GM12878 (cell line): Measurements from ENCODE around the gene ZNF451. TPM values are rescaled to one million over a fixed set of nuclear protein-coding genes. Genes with fewer than 3 reads are reported as not detected.

ENCODE experiments used
- ATAC-seq: fragments of 200-7000 bp; cut with Tn5 transposase; 3 replicates; pipeline ENCODE4 v1.9.1; 2020; ENCODE audit warnings: mild to moderate bottlenecking, moderate library complexity
- BruUV-seq: library from RNA; stranded (reverse); fragments of 400-500 nt; replicated peaks from 2 replicates; lab custom pipeline; 2021; lab: Mats Ljungman, UMichigan
- CTCF ChIA-PET: fragments of 300-600 bp; sonication (Branson Sonifier 250); formaldehyde crosslinking; extraction: SDS; loops from one replicate; lab custom pipeline; 2021; ENCODE audit warnings: inconsistent platforms; lab: Yijun Ruan, JAX
- POLR2A ChIA-PET: fragments of 350-600 bp; formaldehyde crosslinking; extraction: SDS; loops from one replicate; lab custom pipeline; 2021; ENCODE audit warnings: inconsistent platforms; lab: Charles Lee
- RAD21 ChIA-PET: fragments of 300-600 bp; sonication (Branson Sonifier 250); formaldehyde crosslinking; loops from one replicate; lab custom pipeline; 2023; ENCODE audit warnings: antibody characterized with exemption; ENCODE audit not compliant: unreplicated experiment; lab: Charles Lee
- SMC1A ChIA-PET: fragments of 300-600 bp; sonication (Branson Sonifier 250); formaldehyde crosslinking; loops from one replicate; lab custom pipeline; 2023; ENCODE audit not compliant: unreplicated experiment, uncharacterized antibody; lab: Charles Lee
- DNase-seq: peaks from one replicate; pipeline ENCODE4 v3.0.0-alpha.2; 2011; ENCODE audit warnings: low read depth, low spot score
- FAIRE-seq: peaks from 3 replicates; lab custom pipeline; 2011; peaks lifted over from hg19 to GRCh38; lab: Jason Lieb, UNC
- H2AFZ ChIP-seq: 2 replicates; pipeline ENCODE4 v1.6.0; 2011; ENCODE audit warnings: low read depth, low read length, control low read depth; ENCODE audit not compliant: control insufficient read depth
- H3K27ac ChIP-seq: 2 replicates; pipeline ENCODE4 v1.5.1; 2011; ENCODE audit warnings: control low read depth; ENCODE audit not compliant: control insufficient read depth, insufficient read depth
- H3K27me3 ChIP-seq, 2 experiments: replicated peaks in 1 of 2; 2 replicates each; pipeline versions ENCODE4 v1.6.0 to v1.6.1; 2011; ENCODE audit warnings: low read length in 1 of 2; ENCODE audit not compliant: control insufficient read depth in 2 of 2, insufficient read depth in 2 of 2
- H3K36me3 ChIP-seq, 2 experiments: 2 replicates each; pipeline ENCODE4 v1.5.1; 2011; ENCODE audit warnings: low read length in 1 of 2; ENCODE audit not compliant: control insufficient read depth in 2 of 2, insufficient read depth in 2 of 2
- H3K4me1 ChIP-seq: 2 replicates; pipeline ENCODE4 v1.6.1; 2011; ENCODE audit warnings: mild to moderate bottlenecking, low read length, moderate library complexity, mixed read lengths; ENCODE audit not compliant: control insufficient read depth, insufficient read depth
- H3K4me2 ChIP-seq: 2 replicates; pipeline ENCODE4 v1.6.0; 2011; ENCODE audit warnings: control low read depth; ENCODE audit not compliant: control insufficient read depth, insufficient read depth
- H3K4me3 ChIP-seq: fragments of 200-600 bp; sonication (generic); 2 replicates; pipeline ENCODE4 v1.5.1; 2016
- H3K79me2 ChIP-seq: 2 replicates; pipeline ENCODE4 v1.6.0; 2011; ENCODE audit warnings: low read length; ENCODE audit not compliant: control insufficient read depth, insufficient read depth
- H3K9ac ChIP-seq: 2 replicates; pipeline ENCODE4 v1.8.0; 2011; ENCODE audit warnings: low read length, control low read depth, mixed read lengths; ENCODE audit not compliant: control insufficient read depth, insufficient read depth
- H3K9me3 ChIP-seq: replicated peaks from 3 replicates; pipeline ENCODE4 v1.5.1; 2011; ENCODE audit warnings: mild to moderate bottlenecking, low read length; ENCODE audit not compliant: control insufficient read depth, insufficient read depth
- H4K20me1 ChIP-seq: 2 replicates; pipeline ENCODE4 v1.6.0; 2011; ENCODE audit not compliant: control insufficient read depth, insufficient read depth
- BCL11A ChIP-seq: IDR thresholded peaks from 2 replicates; pipeline ENCODE4 v1.6.1; 2011; ENCODE audit warnings: low read depth, low read length
- CHD2 ChIP-seq: IDR thresholded peaks from 2 replicates; pipeline ENCODE4 v1.6.1; 2011; ENCODE audit warnings: low read depth, low read length, improper control_type of control experiment, borderline replicate concordance
- FOS ChIP-seq: IDR thresholded peaks from 3 replicates; pipeline ENCODE4 v1.6.1; 2011; ENCODE audit warnings: borderline replicate concordance; ENCODE audit not compliant: insufficient read length; ENCODE audit errors: extremely low read depth
- FOXK2 ChIP-seq: fragments of 450-650 bp; IDR thresholded peaks from 2 replicates; pipeline ENCODE4 v1.6.1; 2017; ENCODE audit warnings: mild to moderate bottlenecking, moderate library complexity
- HCFC1 ChIP-seq: fragments of 150-350 bp; IDR thresholded peaks from 2 replicates; pipeline ENCODE4 v1.6.1; 2014; ENCODE audit warnings: low read length
- KLF5 ChIP-seq: fragments of 450-650 bp; IDR thresholded peaks from 2 replicates; pipeline ENCODE4 v1.6.1; 2014; ENCODE audit warnings: mild to moderate bottlenecking; ENCODE audit not compliant: partially characterized antibody
- MYC ChIP-seq: IDR thresholded peaks from 2 replicates; pipeline ENCODE4 v1.6.1; 2011; ENCODE audit warnings: mild to moderate bottlenecking, low read length, moderate library complexity, inconsistent platforms; ENCODE audit not compliant: insufficient read depth, insufficient replicate concordance, insufficient read length, severe bottlenecking
- NFXL1 ChIP-seq: fragments of 450-650 bp; IDR thresholded peaks from 2 replicates; pipeline ENCODE4 v1.6.1; 2017; ENCODE audit warnings: antibody characterized with exemption, mild to moderate bottlenecking, borderline replicate concordance
- POLR2AphosphoS5 ChIP-seq: IDR thresholded peaks from 2 replicates; pipeline ENCODE4 v1.6.1; 2011; ENCODE audit warnings: mild to moderate bottlenecking, low read length, inconsistent platforms
- RAD51 ChIP-seq: fragments of 450-650 bp; IDR thresholded peaks from 2 replicates; pipeline ENCODE4 v1.6.1; 2016; ENCODE audit warnings: moderate library complexity, mild to moderate bottlenecking, inconsistent platforms
- SMARCA5 ChIP-seq: fragments of 450-650 bp; IDR thresholded peaks from 2 replicates; pipeline ENCODE4 v1.6.1; 2017; ENCODE audit warnings: mild to moderate bottlenecking
- SPI1 ChIP-seq: IDR thresholded peaks from 2 replicates; pipeline ENCODE4 v1.6.1; 2011; ENCODE audit warnings: low read depth, mild to moderate bottlenecking, low read length, moderate library complexity, borderline replicate concordance; ENCODE audit not compliant: insufficient read depth
- SREBF1 ChIP-seq: IDR thresholded peaks from 2 replicates; pipeline ENCODE4 v1.6.1; 2012; ENCODE audit warnings: mild to moderate bottlenecking, low read length
- TBL1XR1 ChIP-seq: IDR thresholded peaks from 2 replicates; pipeline ENCODE4 v1.6.1; 2012; ENCODE audit warnings: low read depth, low read length, improper control_type of control experiment
- TCF7 ChIP-seq: IDR thresholded peaks from 2 replicates; pipeline ENCODE4 v1.6.1; 2014; ENCODE audit warnings: antibody characterized with exemption, borderline replicate concordance
- ZNF274 ChIP-seq: IDR thresholded peaks from one replicate; pipeline ENCODE4 v1.8.0; 2011; ENCODE audit not compliant: insufficient read length, insufficient read depth
- WGBS: methylation state at CpG from one replicate; pipeline ENCODE4 v1.1.6; 2016; ENCODE audit warnings: low lambda C conversion rate; ENCODE audit not compliant: insufficient replicate concordance, insufficient coverage; ENCODE audit errors: missing lambda C conversion rate; 5-methylcytosine and 5-hydroxymethylcytosine counted together
- in situ Hi-C: fragments of 300-500 bp; cut with MboI; formaldehyde crosslinking; loops from 9 replicates; pipeline ENCODE4 v1.14.3; 2018; ENCODE audit warnings: mixed read lengths
- intact Hi-C: fragments of 100-400 bp; cut with micrococcal nuclease; formaldehyde crosslinking; loops from one replicate; pipeline ENCODE4 v1.14.2; 2022; ENCODE audit not compliant: unreplicated experiment
- polyA plus RNA-seq, 11 experiments: library from polyadenylated mRNA; depleted of rRNA in 4 of 11; unstranded in 6 of 11; stranded (reverse) in 5 of 11; fragments of >200 nt; fragmentation: Nextera tagmentation in 4 of 11; fragmentation: Illumina TruSeq in 1 of 11; extraction: Ambion mirVana in 4 of 11; extraction: Trizol in 1 of 11; gene quantifications; 1 replicate in 1 of 11; 2 replicates in 10 of 11; pipeline versions ENCODE4 v1.2.1 to v1.2.3, GENCODE V29; 2011 to 2016; ENCODE audit warnings: inconsistent platforms in 2 of 11, missing spikeins in 2 of 11, low read depth in 1 of 11
- total RNA-seq, 4 experiments: library from RNA; depleted of rRNA in 3 of 4; stranded (reverse); fragments of >200 nt in 3 of 4; fragmentation: Illumina TruSeq in 1 of 4; extraction: Trizol in 1 of 4; gene quantifications; 2 replicates each; pipeline versions ENCODE4 v1.2.1 to v1.2.3, GENCODE V29; 2013 to 2021

Gene ZNF451
- total and polyA plus RNA-seq, 10 of the 15 experiments (the other 5 are each of a cell fraction or from before 2014, with no cell fraction given): 6.5 to 44.4 (median 23.8) TPM

DNA sequence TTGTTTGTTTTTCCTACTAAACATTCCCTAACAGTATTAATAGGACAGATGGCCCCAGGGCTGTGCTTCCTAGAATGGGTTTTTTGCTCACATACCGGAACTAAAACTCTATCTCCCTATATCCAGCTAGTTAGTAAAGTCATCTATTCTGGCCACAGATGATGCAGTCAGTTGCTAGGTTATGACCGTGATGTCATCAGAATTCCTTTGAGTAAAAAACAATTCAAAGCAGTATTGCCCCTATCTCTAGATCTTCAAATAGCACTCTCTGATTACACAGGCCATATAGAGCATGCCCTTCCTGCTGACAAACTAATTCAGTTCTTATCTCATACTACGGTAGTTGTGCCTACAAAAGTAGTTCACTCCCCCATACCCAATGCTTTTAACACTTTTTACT, 17.9 kb upstream of the ZNF451 start:
- Histone ChIP-seq H3K4me2 (no peak overlapping the region), H4K20me1 (no peaks in the 10 kb centered on the region), H3K36me3 (0 out of 4 replicates have a peak, but pooled peaks cover 0 to 6% of the 10 kb centered on the region in 2 experiments), H3K9ac (no peak overlapping the region), H3K27ac (no peak overlapping the region), H3K79me2 (no peaks in the 10 kb centered on the region), H3K4me1 (no peaks in the 10 kb centered on the region), H3K27me3 (no peaks in the 10 kb centered on the region), H2AFZ (no peak overlapping the region), H3K9me3 (no peaks in the 10 kb centered on the region), H3K4me3 (no peak overlapping the region)
- SMC1A ChIA-PET: interaction anchor here (0.6 to 1.5 kb wide), 5 partner anchors 10 to 53 kb away, joined by 3 read pairs; no protein-coding TSS in a partner anchor
- TF ChIP-seq TCF7 (no peak), RAD51 (no peak), SMARCA5 (no peak), POLR2AphosphoS5 (no peak), SREBF1 (no peak), FOXK2 (no peak), BCL11A (no peak), ZNF274 (no peak), HCFC1 (no peak), FOS (no peak), KLF5 (no peak), SPI1 (no peak), NFXL1 (no peak), TBL1XR1 (no peak), MYC (no peak), CHD2 (no peak)
- FAIRE-seq (no peak), ATAC-seq (no peak), DNase-seq (no peak)
- RAD21 ChIA-PET: no interaction called here
- intact Hi-C loops (no loop called here), in situ Hi-C loops (no loop called here)
- WGBS: 99% methylated on average over 3 of the region's 3 CpGs
- POLR2A ChIA-PET: no interaction called here
- no TSS peak for BruUV-seq
- CTCF ChIA-PET: no interaction called here
